CD14-positive monocyte (primary cell): Measurements from ENCODE around the gene GOLIM4. TPM values are rescaled to one million over a fixed set of nuclear protein-coding genes. Genes with fewer than 3 reads are reported as not detected.

Source experiments
- DNase-seq, 3 donors: peaks; one replicate each; pipeline ENCODE4 v3.0.0-alpha.2; 2011 to 2022
- H2AFZ ChIP-seq: 2 replicates; pipeline ENCODE4 v1.6.0; 2012; ENCODE audit warnings: mild to moderate bottlenecking, low read depth, low read length, inconsistent platforms; ENCODE audit not compliant: insufficient read depth, poor library complexity, severe bottlenecking
- H3K27ac ChIP-seq, 2 donors: 1 replicate in 1 of 2; 2 replicates in 1 of 2; pipeline ENCODE4 v1.5.1; 2012 to 2013; ENCODE audit warnings: low read length in 2 of 2, control low read depth in 1 of 2, inconsistent platforms in 1 of 2, low read depth in 1 of 2, mild to moderate bottlenecking in 1 of 2
- H3K27me3 ChIP-seq, 2 donors: one replicate each; pipeline versions ENCODE4 v1.6.0 to v1.6.1; 2011 to 2013; ENCODE audit warnings: low read length in 2 of 2; ENCODE audit not compliant: control insufficient read depth in 2 of 2, insufficient read depth in 2 of 2
- H3K36me3 ChIP-seq, 2 donors: replicated peaks in 1 of 2; 1 replicate in 1 of 2; 2 replicates in 1 of 2; pipeline versions ENCODE4 v1.5.1 to v1.6.1; 2012 to 2013; ENCODE audit warnings: low read length in 2 of 2, control low read depth in 1 of 2, inconsistent platforms in 1 of 2, mild to moderate bottlenecking in 1 of 2; ENCODE audit not compliant: insufficient read depth in 2 of 2, control insufficient read depth in 1 of 2
- H3K4me1 ChIP-seq, 2 donors: 1 replicate in 1 of 2; 2 replicates in 1 of 2; pipeline versions ENCODE4 v1.5.1 to v1.6.1; 2012 to 2013; ENCODE audit warnings: low read length in 2 of 2, control low read depth in 1 of 2, inconsistent platforms in 1 of 2, mild to moderate bottlenecking in 1 of 2, moderate library complexity in 1 of 2; ENCODE audit not compliant: insufficient read depth in 2 of 2, control insufficient read depth in 1 of 2
- H3K4me2 ChIP-seq: replicated peaks from 2 replicates; pipeline ENCODE3; 2012; ENCODE audit warnings: low read length, moderate library complexity, mild to moderate bottlenecking; ENCODE audit not compliant: poor library complexity, severe bottlenecking; ENCODE audit errors: extremely low read depth
- H3K4me3 ChIP-seq, 3 experiments: fragments of 200-600 bp in 1 of 3; sonication (generic) in 1 of 3; replicated peaks in 1 of 3; 1 replicate in 2 of 3; 2 replicates in 1 of 3; pipeline ENCODE4 v1.5.1; 2011 to 2013; ENCODE audit warnings: low read length in 3 of 3, mild to moderate bottlenecking in 3 of 3, control low read depth in 2 of 3, low read depth in 2 of 3, inconsistent platforms in 1 of 3, moderate library complexity in 1 of 3
- H3K79me2 ChIP-seq: 2 replicates; pipeline ENCODE4 v1.6.0; 2012; ENCODE audit warnings: mild to moderate bottlenecking, control low read depth, inconsistent platforms, low read length, moderate library complexity; ENCODE audit not compliant: insufficient read depth
- H3K9ac ChIP-seq: 2 replicates; pipeline ENCODE4 v1.6.0; 2017; ENCODE audit warnings: low read length, mild to moderate bottlenecking; ENCODE audit not compliant: insufficient read depth, poor library complexity, severe bottlenecking
- H3K9me3 ChIP-seq, 2 donors: replicated peaks in 1 of 2; 1 replicate in 1 of 2; 2 replicates in 1 of 2; pipeline versions ENCODE4 v1.5.1 to v1.6.1; 2012 to 2013; ENCODE audit warnings: low read length in 2 of 2, control low read depth in 1 of 2; ENCODE audit not compliant: control insufficient read depth in 1 of 2, insufficient read depth in 1 of 2
- H4K20me1 ChIP-seq: 2 replicates; pipeline ENCODE4 v1.6.0; 2012; ENCODE audit warnings: mild to moderate bottlenecking, low read length, control low read depth, moderate library complexity; ENCODE audit not compliant: insufficient read depth
- H3K27ac Mint-ChIP-seq, 7 donors: one replicate each; pipeline ENCODE4 v1.8.0; 2020; ENCODE audit warnings: mild to moderate bottlenecking in 7 of 7, mixed read lengths in 7 of 7, moderate library complexity in 6 of 7, inconsistent platforms in 2 of 7
- H3K27me3 Mint-ChIP-seq, 3 donors: one replicate each; pipeline ENCODE4 v1.8.0; 2021 to 2022; ENCODE audit warnings: low read depth in 3 of 3, mild to moderate bottlenecking in 3 of 3, mixed read lengths in 3 of 3, moderate library complexity in 3 of 3, inconsistent platforms in 1 of 3
- H3K36me3 Mint-ChIP-seq, 2 donors: one replicate each; pipeline ENCODE4 v1.8.0; 2020; ENCODE audit warnings: mixed read lengths in 2 of 2, inconsistent platforms in 1 of 2, mild to moderate bottlenecking in 1 of 2
- H3K4me1 Mint-ChIP-seq: one replicate; pipeline ENCODE4 v1.8.0; 2020; ENCODE audit warnings: mild to moderate bottlenecking, mixed read lengths
- H3K4me3 Mint-ChIP-seq, 2 donors: one replicate each; pipeline ENCODE4 v1.8.0; 2020; ENCODE audit warnings: mild to moderate bottlenecking in 2 of 2, mixed read lengths in 2 of 2, moderate library complexity in 1 of 2
- H3K9me3 Mint-ChIP-seq, 7 donors: one replicate each; pipeline ENCODE4 v1.8.0; 2020 to 2022; ENCODE audit warnings: mixed read lengths in 7 of 7, mild to moderate bottlenecking in 6 of 7, moderate library complexity in 6 of 7, inconsistent platforms in 2 of 7
- WGBS: methylation state at CpG from one replicate; pipeline ENCODE4 v1.1.5; 2013; ENCODE audit warnings: missing lambda C conversion rate; ENCODE audit not compliant: insufficient coverage; 5-methylcytosine and 5-hydroxymethylcytosine counted together
- intact Hi-C, 2 donors: fragments of 100-400 bp; cut with micrococcal nuclease; formaldehyde crosslinking; loops; one replicate each; pipeline versions ENCODE4 v1.15.0 to v1.15.1; 2023
- polyA plus RNA-seq, 3 donors: library from polyadenylated mRNA; depleted of rRNA in 1 of 3; unstranded in 2 of 3; stranded (reverse) in 1 of 3; fragments of 300-500 nt in 2 of 3; fragments of >200 nt in 1 of 3; fragmentation: Illumina TruSeq in 2 of 3; gene quantifications; 1 replicate in 2 of 3; 2 replicates in 1 of 3; pipeline ENCODE4 v1.2.3, GENCODE V29; 2012 to 2021
- TF ChIP-seq, protein P1 (sequence below): fragments of 200-600 bp; IDR thresholded peaks from one replicate; pipeline ENCODE4 v1.8.0; 2022; ENCODE audit warnings: antibody characterized with exemption, mild to moderate bottlenecking

The GOLIM4 gene
- polyA plus RNA-seq, 3 donors, result 3.5 to 6.4 (median 5.8) TPM

DNA sequence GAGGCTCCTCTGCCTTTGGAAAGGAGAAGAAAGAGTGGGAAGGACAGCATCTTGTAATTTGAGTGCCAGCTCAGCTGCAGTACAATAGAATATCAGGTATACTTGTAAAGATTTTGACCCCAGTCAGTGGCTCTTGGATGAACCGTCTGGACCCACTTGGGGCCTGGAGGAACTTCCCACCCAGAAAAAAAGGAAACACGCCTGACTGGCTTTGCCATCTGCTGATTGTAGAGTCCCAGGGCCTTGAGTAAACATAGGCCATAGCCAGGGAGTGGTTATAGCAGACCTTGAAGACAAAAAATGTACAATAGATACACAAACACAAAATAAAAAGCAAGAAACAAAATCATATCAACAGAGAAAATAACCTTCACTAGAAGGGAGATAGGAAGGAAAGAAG lies 112.1 kb downstream of the GOLIM4 start:
- WGBS, result 100% methylated on average over 1 of the region's 2 CpGs
- no peaks in the 10 kb centered on the region for H3K4me1 ChIP-seq
- H4K20me1 ChIP-seq, result no peaks in the 10 kb centered on the region
- H3K27me3 Mint-ChIP-seq, result peaks cover 0 to 2% (median 0%) of the 10 kb centered on the region in 3 donors
- no peak overlapping the region for H3K4me2 ChIP-seq
- no peaks in the 10 kb centered on the region for H3K9me3 ChIP-seq
- no peak overlapping the region for H3K9ac ChIP-seq
- H3K27ac Mint-ChIP-seq, result no peak overlapping the region
- H3K36me3 ChIP-seq, result no peaks in the 10 kb centered on the region
- no peak for DNase-seq
- no peak overlapping the region for H3K27ac ChIP-seq
- H3K4me1 Mint-ChIP-seq, result no peaks in the 10 kb centered on the region
- TF ChIP-seq, protein P1, sequence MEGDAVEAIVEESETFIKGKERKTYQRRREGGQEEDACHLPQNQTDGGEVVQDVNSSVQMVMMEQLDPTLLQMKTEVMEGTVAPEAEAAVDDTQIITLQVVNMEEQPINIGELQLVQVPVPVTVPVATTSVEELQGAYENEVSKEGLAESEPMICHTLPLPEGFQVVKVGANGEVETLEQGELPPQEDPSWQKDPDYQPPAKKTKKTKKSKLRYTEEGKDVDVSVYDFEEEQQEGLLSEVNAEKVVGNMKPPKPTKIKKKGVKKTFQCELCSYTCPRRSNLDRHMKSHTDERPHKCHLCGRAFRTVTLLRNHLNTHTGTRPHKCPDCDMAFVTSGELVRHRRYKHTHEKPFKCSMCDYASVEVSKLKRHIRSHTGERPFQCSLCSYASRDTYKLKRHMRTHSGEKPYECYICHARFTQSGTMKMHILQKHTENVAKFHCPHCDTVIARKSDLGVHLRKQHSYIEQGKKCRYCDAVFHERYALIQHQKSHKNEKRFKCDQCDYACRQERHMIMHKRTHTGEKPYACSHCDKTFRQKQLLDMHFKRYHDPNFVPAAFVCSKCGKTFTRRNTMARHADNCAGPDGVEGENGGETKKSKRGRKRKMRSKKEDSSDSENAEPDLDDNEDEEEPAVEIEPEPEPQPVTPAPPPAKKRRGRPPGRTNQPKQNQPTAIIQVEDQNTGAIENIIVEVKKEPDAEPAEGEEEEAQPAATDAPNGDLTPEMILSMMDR, result no peak
- H3K27me3 ChIP-seq, result no peaks in the 10 kb centered on the region
- H3K9me3 Mint-ChIP-seq, result peaks cover 0 to 8% (median 0%) of the 10 kb centered on the region in 7 donors
- no peaks in the 10 kb centered on the region for H3K79me2 ChIP-seq
- H3K4me3 ChIP-seq, result no peak overlapping the region
- no peak overlapping the region for H2AFZ ChIP-seq
- no peak overlapping the region for H3K4me3 Mint-ChIP-seq
- intact Hi-C loops, result no loop called here
- H3K36me3 Mint-ChIP-seq, result no peaks in the 10 kb centered on the region

DNA sequence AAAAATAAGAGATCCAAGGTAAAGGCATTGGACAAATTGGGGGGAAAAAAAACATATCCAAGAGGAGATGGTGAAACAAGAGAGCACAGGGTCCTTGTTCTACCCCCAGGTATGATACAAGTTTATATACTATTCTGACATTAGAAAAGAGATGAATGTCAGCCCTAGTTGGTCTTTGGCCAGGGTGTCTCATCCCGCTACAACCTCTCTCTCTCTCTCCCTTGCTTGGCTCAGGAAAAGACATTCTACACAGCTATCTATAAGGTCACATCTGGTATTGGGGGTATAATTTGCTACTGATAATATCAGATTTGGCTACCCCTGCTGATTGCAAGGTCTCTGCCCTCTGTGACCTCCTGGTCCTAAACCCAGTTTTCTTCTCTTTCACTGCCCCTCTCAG lies 117.2 kb downstream of the GOLIM4 start:
- H3K27me3 ChIP-seq, result no peaks in the 10 kb centered on the region
- H3K9ac ChIP-seq, result no peak overlapping the region
- intact Hi-C loops, result no loop called here
- no peaks in the 10 kb centered on the region for H4K20me1 ChIP-seq
- no peak overlapping the region for H3K4me3 Mint-ChIP-seq
- H3K27ac Mint-ChIP-seq, result no peak overlapping the region
- no peak overlapping the region for H2AFZ ChIP-seq
- H3K27me3 Mint-ChIP-seq, result peaks cover 0 to 1% (median 0%) of the 10 kb centered on the region in 3 donors
- H3K9me3 Mint-ChIP-seq, result peaks cover 0 to 6% (median 0%) of the 10 kb centered on the region in 7 donors
- H3K4me2 ChIP-seq, result no peak overlapping the region
- no peaks in the 10 kb centered on the region for H3K79me2 ChIP-seq
- no peak overlapping the region for H3K27ac ChIP-seq
- H3K36me3 ChIP-seq, result no peaks in the 10 kb centered on the region
- H3K9me3 ChIP-seq, result no peaks in the 10 kb centered on the region
- no peak for DNase-seq
- no peaks in the 10 kb centered on the region for H3K4me1 Mint-ChIP-seq
- TF ChIP-seq, protein P1, result no peak
- no peak overlapping the region for H3K4me3 ChIP-seq
- no peaks in the 10 kb centered on the region for H3K36me3 Mint-ChIP-seq
- H3K4me1 ChIP-seq, result no peaks in the 10 kb centered on the region
- no CpG with 5 or more reads among the region's 1 CpG for WGBS
